ENCODE results near the gene SUPT6H.

SUPT6H gene

DNA sequence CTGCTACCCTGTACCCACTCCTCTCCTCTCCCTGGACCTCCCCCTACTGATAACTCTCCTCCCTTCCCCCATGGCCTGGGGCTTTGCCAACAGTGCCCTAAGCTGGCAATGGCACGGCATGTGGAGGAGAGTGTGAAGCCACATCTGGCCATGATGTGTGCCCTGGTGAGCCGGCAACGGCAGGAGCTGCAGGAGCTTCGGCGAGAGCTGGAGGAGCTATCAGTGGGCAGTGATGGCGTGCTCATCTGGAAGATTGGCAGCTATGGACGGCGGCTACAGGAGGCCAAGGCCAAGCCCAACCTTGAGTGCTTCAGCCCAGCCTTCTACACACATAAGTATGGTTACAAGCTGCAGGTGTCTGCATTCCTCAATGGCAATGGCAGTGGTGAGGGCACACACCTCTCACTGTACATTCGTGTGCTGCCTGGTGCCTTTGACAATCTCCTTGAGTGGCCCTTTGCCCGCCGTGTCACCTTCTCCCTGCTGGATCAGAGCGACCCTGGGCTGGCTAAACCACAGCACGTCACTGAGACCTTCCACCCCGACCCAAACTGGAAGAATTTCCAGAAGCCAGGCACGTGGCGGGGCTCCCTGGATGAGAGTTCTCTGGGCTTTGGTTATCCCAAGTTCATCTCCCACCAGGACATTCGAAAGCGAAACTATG, 87.0 kb downstream of the SUPT6H start:
- no peak for DNase-seq (ENCODE audit: low read depth)
- H3K4me3 ChIP-seq (ENCODE audit: control insufficient read depth, low read depth, low read length) = no peak overlapping the region
- TF ChIP-seq, protein P1, sequence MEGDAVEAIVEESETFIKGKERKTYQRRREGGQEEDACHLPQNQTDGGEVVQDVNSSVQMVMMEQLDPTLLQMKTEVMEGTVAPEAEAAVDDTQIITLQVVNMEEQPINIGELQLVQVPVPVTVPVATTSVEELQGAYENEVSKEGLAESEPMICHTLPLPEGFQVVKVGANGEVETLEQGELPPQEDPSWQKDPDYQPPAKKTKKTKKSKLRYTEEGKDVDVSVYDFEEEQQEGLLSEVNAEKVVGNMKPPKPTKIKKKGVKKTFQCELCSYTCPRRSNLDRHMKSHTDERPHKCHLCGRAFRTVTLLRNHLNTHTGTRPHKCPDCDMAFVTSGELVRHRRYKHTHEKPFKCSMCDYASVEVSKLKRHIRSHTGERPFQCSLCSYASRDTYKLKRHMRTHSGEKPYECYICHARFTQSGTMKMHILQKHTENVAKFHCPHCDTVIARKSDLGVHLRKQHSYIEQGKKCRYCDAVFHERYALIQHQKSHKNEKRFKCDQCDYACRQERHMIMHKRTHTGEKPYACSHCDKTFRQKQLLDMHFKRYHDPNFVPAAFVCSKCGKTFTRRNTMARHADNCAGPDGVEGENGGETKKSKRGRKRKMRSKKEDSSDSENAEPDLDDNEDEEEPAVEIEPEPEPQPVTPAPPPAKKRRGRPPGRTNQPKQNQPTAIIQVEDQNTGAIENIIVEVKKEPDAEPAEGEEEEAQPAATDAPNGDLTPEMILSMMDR (conservative IDR thresholded peaks at IDR 0.05; ENCODE audit: control insufficient read depth, insufficient read depth, low read depth, low read length) = no peak

DNA sequence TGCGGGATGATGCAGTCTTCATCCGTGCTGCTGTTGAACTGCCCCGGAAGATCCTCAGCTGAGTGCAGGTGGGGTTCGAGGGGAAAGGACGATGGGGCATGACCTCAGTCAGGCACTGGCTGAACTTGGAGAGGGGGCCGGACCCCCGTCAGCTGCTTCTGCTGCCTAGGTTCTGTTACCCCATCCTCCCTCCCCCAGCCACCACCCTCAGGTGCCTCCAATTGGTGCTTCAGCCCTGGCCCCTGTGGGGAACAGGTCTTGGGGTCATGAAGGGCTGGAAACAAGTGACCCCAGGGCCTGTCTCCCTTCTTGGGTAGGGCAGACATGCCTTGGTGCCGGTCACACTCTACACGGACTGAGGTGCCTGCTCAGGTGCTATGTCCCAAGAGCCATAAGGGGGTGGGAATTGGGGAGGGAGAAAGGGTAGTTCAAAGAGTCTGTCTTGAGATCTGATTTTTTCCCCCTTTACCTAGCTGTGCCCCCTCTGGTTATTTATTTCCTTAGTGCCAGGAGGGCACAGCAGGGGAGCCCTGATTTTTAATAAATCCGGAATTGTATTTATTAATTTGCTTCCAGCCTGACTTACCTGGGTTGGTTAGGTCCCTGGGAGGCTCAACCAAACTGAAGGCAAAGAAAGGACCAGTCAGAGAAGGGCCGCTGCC, 87.6 kb downstream of the SUPT6H start:
- no peak for DNase-seq (ENCODE audit: low read depth)
- TF ChIP-seq, protein P1 (conservative IDR thresholded peaks at IDR 0.05; ENCODE audit: control insufficient read depth, insufficient read depth, low read depth, low read length) = no peak
- no peak overlapping the region for H3K4me3 ChIP-seq (ENCODE audit: control insufficient read depth, low read depth, low read length)

DNA sequence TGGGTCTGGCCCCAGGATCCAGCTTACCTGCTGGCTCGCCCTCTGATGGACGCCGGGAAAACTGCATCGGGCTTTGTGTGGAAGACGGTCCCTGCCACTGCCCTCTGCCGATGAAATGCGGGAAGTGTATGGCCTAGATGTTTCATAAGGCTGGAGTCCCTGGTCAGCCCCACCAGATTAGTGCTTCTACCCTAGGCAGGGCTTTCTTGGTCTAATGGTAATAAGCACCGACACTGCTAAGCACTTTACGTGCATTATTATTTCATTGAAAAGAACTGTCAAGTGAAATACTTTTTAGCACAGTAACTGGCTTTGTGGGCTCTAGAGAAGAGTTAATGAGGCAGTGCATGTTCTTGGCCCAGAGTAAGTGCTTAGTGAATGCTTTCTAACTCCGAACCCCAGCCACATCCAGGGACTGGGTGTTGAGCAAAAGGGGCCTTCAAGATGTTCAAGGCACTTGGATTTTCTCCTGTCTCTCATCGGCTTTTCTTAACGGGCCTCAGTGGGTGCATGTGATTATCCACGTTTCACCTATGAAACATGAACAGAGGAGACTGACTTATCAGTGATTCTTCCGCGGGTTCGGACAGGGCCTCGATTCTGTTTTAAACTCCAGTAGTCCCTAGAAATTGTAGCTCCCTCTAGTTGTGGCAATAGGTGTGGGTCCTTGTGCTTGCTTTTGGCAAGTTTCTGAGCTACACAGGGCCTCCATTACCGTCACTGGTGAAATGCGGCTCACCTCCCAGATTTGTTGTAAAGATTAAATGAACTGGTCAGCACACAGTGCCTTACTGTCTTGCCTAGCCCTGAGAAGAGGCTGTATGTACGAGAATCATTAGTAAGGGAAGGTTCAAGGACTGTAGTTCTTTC, 88.4 kb downstream of the SUPT6H start:
- TF ChIP-seq, protein P1 (conservative IDR thresholded peaks at IDR 0.05; ENCODE audit: control insufficient read depth, insufficient read depth, low read depth, low read length) = peak; percentile 100
- DNase-seq (ENCODE audit: low read depth) = peak; percentile 91
- no peak overlapping the region for H3K4me3 ChIP-seq (ENCODE audit: control insufficient read depth, low read depth, low read length)

DNA sequence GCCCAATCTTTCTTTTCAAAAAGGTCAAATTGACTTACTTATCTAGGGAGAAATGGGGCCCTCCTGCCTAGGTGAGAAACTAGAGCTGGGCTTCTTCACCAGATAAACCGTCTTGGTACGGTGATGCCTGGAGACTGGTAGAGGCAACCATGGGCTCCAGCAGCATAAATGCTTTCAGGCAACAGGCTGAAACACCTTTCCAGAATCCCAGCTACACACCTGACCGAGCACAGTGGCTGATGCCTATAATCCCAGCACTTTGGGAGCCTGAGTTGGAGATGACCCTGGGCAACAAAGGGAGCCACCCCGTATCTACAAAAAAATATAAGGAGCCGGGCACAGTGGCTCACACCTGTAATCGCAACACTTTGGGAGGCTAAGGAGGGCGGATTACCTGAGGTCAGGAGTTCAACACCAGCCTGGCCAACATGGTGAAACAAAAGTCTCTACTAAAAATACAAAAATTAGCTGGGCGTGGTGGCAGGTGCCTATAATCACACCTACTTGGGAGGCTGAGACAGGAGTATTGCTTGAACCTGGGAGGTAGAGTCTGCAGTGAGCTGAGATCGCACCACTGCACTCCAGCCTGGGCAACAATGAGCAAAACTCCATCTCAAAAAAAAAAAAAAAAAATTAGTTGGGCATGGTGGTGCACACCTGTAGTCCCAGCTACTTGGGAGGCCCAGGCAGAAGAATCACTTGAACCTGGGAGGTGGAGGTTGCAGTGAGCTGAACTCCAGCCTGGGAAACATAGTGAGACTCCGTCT, 89.8 kb downstream of the SUPT6H start:
- no peak for DNase-seq (ENCODE audit: low read depth)
- TF ChIP-seq, protein P1 (conservative IDR thresholded peaks at IDR 0.05; ENCODE audit: control insufficient read depth, insufficient read depth, low read depth, low read length) = no peak
- no peak overlapping the region for H3K4me3 ChIP-seq (ENCODE audit: control insufficient read depth, low read depth, low read length)

Measured in fibroblast of mammary gland (primary cell).